HG03457 (cell line): ENCODE data around the gene ARHGAP44.
"Not testable (repeated sequence)": the region's sequence is repeated elsewhere in the genome, so short reads cannot be mapped to it uniquely, and the experiment has no call there.

ENCODE experiments used
- ATAC-seq: cut with Tn5 transposase; IDR thresholded peaks from one replicate; pipeline ENCODE4 v1.9.1; 2021; ENCODE audit warnings: moderate number of reproducible peaks; ENCODE audit not compliant: unreplicated experiment

ARHGAP44 gene

GRCh38 chr17:12814718-12815117 lies 25.4 kb downstream of the ARHGAP44 start:
- no peak for ATAC-seq

DNA sequence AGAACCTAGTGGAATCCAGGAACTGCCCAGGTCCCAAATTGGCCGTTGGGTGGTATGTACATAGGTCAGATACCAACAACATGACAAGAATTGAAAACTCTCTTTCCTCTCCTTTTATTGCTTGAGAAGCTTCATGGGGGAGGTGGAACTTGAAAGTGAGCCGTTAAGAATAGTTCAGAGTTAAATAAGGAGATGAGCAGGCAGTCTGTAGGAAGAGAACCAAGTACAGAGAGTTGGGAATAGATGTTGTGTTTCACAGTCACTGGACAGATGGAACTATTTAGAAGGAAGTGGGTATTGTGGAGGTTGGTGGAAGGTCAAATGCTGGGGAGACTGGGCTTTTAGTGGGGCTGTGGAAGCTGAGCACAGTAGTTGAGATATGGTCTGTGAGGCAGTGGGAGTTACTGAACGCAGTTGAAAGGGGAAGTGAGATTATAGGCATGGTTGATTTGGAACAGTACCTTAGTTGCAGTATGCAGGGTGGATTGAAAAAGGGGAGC lies 26.4 kb downstream of the ARHGAP44 start:
- ATAC-seq, result peak; percentile 98

GRCh38 chr17:12821376-12821940 lies 32.2 kb downstream of the ARHGAP44 start:
- no peak for ATAC-seq

GRCh38 chr17:12826431-12826830 lies 37.1 kb downstream of the ARHGAP44 start:
- ATAC-seq, result no peak

DNA sequence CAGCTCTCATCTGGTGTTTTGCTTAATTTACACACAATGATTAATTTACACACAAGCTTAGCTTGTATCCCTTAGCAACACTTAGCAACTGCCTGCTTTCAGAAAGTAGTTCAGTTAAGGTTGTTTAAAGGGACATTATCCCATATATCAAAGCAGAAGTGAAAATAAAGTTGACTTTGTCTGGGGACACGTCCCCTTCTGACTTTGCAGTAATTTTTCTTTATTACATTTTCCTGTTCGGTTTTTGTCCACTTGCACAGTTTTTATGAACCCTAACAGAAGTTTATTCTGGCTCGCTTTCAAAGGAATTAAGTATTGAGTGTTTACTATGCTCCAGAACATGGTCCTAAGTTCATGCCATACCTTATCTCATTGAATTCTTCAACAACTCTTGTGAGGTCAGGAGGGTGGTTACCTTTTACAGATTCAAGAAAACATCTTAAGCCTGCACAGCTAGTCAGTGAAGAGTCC lies 41.5 kb downstream of the ARHGAP44 start:
- no peak for ATAC-seq

- no peak for ATAC-seq
These were observed 42.5 kb downstream of the ARHGAP44 start for GRCh38 chr17:12831839-12832238.

- ATAC-seq, result no peak
These were observed 49.7 kb downstream of the ARHGAP44 start for GRCh38 chr17:12839042-12839441.

GRCh38 chr17:12842936-12843335 lies 53.6 kb downstream of the ARHGAP44 start:
- ATAC-seq, result no peak

- no peak for ATAC-seq
These were observed 61.7 kb downstream of the ARHGAP44 start for GRCh38 chr17:12850996-12851395.

DNA sequence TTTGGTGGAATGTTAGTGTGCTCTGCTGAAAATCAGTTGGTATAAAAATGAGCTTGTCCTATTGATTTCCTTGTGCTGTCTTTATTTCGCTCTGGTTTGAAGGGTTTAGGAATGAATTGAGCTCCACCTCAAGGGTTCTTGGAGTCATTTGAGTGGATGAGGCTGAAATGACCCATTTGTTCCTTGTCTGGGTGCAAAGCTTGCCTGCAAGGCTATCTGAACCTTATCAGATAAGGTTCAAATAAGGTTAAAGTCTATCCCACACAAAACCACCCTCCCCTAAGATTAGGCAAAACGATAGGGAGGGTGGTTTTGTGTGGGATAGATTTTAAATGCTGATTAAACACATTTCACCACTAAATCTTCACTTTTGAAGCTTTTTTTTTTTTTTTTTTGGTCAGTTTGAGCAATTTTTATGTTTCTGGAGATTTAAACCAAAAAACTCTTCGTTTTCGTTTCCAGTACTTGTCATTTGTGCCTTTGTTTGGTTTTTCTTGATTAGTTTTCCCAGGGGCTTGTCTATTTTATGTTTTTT lies 62.7 kb downstream of the ARHGAP44 start:
- ATAC-seq, result no peak

DNA sequence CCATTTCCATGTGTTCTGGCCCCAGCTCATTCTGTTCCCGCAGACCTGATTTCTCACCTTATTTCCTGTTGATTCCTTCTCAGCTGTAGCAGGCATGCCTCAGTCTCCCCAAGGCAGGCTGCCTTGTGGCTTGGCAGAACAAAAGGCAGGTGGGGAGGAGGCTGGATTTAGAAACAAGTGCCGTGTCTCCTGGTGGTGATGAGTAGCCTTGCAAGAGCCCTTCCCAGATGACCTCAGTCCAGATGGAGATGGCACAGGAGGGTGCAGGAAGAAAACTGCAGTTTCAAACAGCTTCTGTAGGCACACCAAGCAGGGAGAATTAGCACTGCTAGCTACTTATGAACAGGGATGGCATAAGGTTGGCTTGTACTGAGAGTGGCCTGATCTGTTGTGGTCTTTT lies 64.6 kb downstream of the ARHGAP44 start:
- ATAC-seq, result no peak

DNA sequence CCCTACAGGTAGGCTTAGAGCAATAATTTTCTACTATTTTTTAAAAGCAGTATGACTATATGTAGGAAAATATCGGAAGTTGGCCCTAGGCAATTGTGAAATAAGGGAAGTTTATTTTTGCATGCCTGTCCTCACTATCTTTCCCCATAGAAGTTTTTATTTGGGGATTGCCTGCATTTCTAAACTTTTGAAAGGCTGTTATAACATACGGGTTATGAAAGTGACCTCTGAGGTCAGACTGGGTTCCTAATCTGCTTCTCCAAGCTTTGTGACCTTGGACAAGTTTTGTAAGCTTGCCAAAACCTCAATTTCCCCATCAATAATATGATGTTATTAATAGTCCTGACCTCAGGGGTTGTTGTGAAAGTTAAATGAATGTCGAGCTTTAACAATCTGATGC lies 67.1 kb downstream of the ARHGAP44 start:
- no peak for ATAC-seq

GRCh38 chr17:12857592-12857991 lies 68.3 kb downstream of the ARHGAP44 start:
- ATAC-seq, result no peak

DNA sequence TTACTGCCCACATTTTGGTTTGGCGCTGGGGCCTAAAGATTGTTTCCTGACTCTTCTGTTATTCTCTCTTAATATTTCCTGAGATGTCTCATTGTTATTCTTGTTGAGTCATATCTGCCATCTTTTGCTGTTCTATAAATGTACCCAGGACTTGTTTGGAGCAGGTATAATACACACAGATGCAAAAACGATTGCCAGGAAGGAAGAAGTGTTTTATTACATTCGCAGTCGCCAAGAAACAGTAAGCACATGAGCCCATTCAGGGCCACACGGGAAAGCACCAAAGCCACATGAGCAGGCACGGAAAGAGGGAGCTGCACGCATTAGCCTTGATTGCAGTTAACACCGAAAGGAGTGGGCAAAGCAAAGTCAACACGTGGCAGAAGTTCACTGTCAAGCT lies 70.2 kb downstream of the ARHGAP44 start:
- no peak for ATAC-seq

GRCh38 chr17:12865769-12866168 lies 76.5 kb downstream of the ARHGAP44 start:
- no peak for ATAC-seq

DNA sequence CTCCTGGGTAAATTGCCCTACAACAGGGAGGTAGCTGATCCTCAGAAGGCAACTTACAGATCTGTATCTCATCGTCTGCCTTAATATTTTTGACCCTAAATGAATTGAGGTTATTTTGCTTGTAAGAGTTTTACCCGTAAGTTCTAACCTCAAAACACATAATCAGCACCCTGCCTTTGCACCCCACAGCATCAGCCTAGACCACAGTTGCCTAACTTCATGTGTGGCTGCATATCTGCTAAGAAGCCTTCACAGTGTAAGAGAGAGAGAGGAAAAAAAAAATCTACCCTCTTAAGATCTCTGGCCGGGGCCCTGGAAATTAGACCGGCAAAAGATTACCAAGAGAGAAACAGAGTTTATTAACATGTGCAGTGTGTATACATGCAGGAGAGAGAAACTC lies 76.9 kb downstream of the ARHGAP44 start:
- no peak for ATAC-seq

GRCh38 chr17:12867726-12868125 lies 78.4 kb downstream of the ARHGAP44 start:
- no peak for ATAC-seq

DNA sequence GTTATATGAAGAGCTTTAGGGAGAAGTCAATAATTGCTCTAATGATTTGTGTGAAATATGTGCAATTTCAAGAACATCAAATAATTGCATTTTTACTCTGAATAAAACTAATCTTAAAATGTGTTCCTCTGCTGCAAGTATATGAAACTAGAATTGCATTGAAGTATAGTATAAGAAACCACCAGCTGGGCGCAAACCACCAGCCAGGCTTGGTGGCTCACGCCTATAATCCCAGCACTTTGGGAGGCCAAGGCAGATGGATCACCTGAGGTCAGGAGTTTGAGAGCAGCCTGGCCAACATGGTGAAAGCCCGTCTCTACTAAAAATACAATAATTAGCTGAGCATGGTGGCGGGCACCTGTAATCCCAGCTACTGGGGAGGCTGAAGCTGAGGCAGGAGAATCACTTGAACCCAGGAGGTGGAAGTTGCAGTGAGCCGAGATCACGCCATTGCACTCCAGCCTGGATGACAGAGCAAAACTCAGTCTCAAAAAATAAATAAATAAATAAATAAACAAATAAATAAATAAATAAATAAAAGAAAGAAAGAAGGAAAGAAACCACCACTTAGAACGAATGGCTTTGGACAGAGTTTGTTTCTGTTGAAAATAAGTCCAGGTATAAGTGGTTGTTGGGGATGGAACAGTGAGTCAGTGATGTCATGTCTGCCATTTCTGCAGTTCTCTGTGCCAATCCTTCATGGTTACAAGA lies 84.3 kb downstream of the ARHGAP44 start:
- ATAC-seq, result not testable (repeated sequence)

DNA sequence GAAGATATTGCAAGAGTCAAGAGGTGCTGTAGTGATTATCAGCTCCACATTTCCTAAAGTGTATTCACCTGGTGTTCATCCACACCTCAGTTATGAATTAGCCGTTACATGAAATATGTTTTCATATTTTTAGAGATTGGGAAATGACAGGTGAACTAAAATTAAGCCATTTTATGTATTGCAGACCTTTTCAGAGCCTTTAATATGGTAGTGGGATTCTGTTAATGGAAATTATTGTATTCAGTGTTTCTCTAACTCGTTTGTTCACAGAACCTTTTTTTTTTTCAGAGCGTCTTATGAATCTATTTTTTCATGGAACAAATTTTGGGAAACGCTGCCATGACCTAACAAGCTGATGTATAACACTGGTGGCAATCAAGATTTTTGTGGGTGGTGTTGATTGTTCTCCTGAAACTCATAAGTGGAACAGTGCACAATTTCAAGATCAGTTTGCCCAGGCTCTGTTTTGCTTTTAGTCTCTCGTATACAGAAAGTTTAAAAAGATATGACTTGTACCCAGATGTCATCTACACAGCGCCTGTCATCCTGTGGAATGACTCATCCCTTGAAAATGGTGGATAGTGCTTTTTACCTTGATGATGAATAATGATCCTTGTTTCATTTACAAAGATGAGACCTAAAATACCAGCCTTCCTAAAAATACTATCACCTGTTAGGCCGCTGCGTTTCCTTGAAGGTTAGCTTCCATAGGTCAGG lies 88.8 kb downstream of the ARHGAP44 start:
- ATAC-seq, result no peak

GRCh38 chr17:12879096-12879495 lies 89.8 kb downstream of the ARHGAP44 start:
- not testable (repeated sequence) for ATAC-seq

DNA sequence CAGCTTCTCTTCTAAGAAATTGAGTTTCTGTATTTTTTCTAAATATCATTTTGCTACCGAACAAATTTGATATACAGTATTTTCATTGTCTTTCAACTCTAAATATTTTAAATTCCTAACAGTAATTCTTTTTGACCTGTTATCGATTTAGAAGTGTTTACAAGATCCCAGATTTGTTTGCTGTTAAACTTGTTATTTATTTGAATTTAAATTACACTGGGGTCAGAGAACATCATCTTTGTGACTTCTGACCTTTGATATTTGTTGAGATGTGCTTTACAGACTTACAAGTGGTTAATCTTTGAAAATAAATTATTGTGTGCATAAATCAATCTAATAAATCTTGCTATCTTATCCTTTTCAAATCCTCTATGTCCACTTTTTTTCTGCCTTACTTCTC lies 94.2 kb downstream of the ARHGAP44 start:
- ATAC-seq, result no peak

DNA sequence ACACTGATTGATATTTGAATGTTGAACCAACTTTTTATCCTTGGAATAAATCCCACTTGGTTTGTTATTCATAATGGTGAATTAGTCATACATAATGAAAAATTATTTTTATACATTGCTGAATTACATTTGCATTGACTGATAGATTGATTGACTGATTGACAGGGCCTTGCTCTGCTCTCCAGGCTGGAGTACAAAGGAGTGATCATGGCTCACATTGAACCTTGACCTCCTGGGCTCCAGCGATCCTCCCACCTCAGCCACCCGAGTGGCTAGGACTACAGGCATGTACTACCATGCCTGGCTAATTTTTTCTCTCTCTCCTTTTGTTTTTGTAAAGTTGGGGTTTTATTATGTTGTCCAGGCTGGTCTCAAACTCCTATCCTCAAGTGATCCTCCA lies 97.8 kb downstream of the ARHGAP44 start:
- no peak for ATAC-seq
